OCI-LY1 (cell line): ENCODE measurements around the gene TOGARAM2.

ENCODE experiments used
- EZH2 ChIP-seq: fragments of 200-600 bp; sonication (generic), shearing (Covaris generic); IDR thresholded peaks from 2 replicates; pipeline ENCODE4 v1.8.0; 2017; ENCODE audit warnings: borderline replicate concordance, mixed run types, mild to moderate bottlenecking, antibody characterized with exemption, low read length, moderate library complexity, mixed read lengths
- TF ChIP-seq, protein P1 (sequence below): fragments of 200-600 bp; sonication (generic), shearing (Covaris generic); IDR thresholded peaks from 2 replicates; pipeline ENCODE4 v1.5.1; 2017; ENCODE audit warnings: mild to moderate bottlenecking, antibody characterized with exemption, low read length, moderate library complexity, mixed read lengths

GRCh38 chr2:29041161-29041660 lies 60.1 kb downstream of the TOGARAM2 start:
- TF ChIP-seq, protein P1, sequence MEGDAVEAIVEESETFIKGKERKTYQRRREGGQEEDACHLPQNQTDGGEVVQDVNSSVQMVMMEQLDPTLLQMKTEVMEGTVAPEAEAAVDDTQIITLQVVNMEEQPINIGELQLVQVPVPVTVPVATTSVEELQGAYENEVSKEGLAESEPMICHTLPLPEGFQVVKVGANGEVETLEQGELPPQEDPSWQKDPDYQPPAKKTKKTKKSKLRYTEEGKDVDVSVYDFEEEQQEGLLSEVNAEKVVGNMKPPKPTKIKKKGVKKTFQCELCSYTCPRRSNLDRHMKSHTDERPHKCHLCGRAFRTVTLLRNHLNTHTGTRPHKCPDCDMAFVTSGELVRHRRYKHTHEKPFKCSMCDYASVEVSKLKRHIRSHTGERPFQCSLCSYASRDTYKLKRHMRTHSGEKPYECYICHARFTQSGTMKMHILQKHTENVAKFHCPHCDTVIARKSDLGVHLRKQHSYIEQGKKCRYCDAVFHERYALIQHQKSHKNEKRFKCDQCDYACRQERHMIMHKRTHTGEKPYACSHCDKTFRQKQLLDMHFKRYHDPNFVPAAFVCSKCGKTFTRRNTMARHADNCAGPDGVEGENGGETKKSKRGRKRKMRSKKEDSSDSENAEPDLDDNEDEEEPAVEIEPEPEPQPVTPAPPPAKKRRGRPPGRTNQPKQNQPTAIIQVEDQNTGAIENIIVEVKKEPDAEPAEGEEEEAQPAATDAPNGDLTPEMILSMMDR = no peak
- no peak for TF ChIP-seq EZH2
